Sigmoid colon (tissue), 4 donors: Measurements from ENCODE around the gene MEF2B.

Source experiments
- POLR2AphosphoS5 ChIP-seq, 4 donors: sonication (generic); formaldehyde crosslinking; IDR thresholded peaks; one replicate each; pipeline ENCODE4 v1.6.1; 2017; ENCODE audit warnings: antibody characterized with exemption in 4 of 4
- TF ChIP-seq, protein P1 (sequence below), 4 experiments: fragments of 450-650 bp in 3 of 4; fragments of 200-600 bp in 1 of 4; IDR thresholded peaks; one replicate each; pipeline ENCODE4 v1.5.1; 2016 to 2019; ENCODE audit warnings: antibody characterized with exemption in 4 of 4, mild to moderate bottlenecking in 3 of 4, moderate library complexity in 2 of 4

DNA sequence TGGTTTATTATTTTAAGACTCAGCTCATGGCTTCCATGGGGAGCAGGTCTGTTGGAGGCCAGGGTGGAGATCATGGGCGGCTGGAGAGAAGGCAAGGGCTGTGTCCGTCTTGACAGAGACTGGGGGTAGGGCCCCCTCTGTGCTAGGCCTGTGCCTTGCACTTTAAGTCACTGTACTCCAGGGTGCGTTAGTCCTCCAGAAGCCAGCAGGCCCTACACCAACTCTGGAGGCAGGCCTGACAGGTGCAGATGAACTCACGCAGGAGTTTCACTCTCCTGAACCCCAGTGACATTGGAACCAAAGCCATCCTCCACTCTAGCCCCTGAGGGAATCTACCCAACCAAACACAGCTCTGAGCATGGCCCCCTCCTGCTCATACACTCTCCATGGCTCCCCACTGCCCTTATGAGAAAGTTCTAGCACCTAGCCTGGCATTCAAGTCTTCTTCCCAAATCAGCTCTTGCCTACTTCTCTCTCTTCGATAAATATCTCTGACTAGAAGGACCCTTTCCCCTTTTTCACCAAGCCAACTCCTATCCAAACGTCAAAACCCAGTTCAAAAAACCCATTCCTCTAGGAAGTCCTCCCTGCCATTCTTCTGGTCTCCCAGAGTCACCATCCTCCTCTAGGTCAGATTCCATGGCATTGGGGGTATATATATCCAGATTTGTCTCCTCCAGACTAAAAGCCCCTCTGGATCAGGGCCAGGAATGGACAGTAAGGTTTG lies 15.1 kb downstream of the MEF2B start:
- TF ChIP-seq POLR2AphosphoS5 (IDR thresholded peaks at IDR 0.05), result no peak
- TF ChIP-seq, protein P1, sequence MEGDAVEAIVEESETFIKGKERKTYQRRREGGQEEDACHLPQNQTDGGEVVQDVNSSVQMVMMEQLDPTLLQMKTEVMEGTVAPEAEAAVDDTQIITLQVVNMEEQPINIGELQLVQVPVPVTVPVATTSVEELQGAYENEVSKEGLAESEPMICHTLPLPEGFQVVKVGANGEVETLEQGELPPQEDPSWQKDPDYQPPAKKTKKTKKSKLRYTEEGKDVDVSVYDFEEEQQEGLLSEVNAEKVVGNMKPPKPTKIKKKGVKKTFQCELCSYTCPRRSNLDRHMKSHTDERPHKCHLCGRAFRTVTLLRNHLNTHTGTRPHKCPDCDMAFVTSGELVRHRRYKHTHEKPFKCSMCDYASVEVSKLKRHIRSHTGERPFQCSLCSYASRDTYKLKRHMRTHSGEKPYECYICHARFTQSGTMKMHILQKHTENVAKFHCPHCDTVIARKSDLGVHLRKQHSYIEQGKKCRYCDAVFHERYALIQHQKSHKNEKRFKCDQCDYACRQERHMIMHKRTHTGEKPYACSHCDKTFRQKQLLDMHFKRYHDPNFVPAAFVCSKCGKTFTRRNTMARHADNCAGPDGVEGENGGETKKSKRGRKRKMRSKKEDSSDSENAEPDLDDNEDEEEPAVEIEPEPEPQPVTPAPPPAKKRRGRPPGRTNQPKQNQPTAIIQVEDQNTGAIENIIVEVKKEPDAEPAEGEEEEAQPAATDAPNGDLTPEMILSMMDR (IDR thresholded peaks at IDR 0.05), result no peak
